Stimulated activated CD4-positive, alpha-beta T cell treated with anti-CD3 and anti-CD28 coated beads, TNF-alpha, amount 100 ng/mL, for 48 hours (primary cell): ENCODE measurements around the gene TEFM.
"Not testable (repeated sequence)": the region's sequence is repeated elsewhere in the genome, so short reads cannot be mapped to it uniquely, and the experiment has no call there.

Experiments
- DNase-seq, 3 donors: peaks; one replicate each; pipeline ENCODE4 v3.0.0-alpha.2; 2020; ENCODE audit warnings: low read depth in 3 of 3

Gene TEFM

DNA sequence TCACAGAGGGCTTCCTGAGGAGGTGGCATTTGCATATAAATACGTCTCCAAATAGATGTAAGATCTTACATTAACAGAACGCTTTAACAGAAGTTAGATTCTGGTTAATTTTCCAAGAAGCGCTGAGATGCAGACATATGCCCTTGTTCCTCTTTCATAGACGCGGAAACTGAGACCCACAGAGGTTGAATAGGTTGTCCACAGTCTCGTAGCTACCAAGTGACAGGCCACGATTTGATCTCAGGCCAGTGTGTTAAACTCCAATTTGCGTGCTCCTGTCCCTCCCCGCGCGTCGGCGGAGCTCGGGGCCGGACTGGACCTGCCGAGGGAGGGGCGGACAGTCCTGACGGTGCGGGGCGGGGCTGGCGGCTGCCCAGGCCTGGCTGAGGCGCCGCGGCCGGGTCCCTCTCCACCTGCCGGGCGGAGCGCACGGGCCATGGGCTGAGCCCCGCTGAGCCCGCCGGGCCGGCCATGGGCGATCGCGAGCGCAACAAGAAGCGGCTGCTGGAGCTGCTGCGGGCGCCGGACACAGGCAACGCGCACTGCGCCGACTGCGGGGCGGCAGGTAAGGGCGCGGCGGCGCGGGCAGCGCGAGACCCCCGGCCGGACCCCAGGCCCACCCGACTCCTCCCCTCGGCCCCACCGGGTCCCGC, 15.6 kb upstream of the TEFM start, which contains the start of gene ADAP2:
ADAP2 (plus strand) TSS at position 402 of the 653 bp plus-strand sequence; CDS start at position 472, 70 bp downstream.
- no peak for DNase-seq

DNA sequence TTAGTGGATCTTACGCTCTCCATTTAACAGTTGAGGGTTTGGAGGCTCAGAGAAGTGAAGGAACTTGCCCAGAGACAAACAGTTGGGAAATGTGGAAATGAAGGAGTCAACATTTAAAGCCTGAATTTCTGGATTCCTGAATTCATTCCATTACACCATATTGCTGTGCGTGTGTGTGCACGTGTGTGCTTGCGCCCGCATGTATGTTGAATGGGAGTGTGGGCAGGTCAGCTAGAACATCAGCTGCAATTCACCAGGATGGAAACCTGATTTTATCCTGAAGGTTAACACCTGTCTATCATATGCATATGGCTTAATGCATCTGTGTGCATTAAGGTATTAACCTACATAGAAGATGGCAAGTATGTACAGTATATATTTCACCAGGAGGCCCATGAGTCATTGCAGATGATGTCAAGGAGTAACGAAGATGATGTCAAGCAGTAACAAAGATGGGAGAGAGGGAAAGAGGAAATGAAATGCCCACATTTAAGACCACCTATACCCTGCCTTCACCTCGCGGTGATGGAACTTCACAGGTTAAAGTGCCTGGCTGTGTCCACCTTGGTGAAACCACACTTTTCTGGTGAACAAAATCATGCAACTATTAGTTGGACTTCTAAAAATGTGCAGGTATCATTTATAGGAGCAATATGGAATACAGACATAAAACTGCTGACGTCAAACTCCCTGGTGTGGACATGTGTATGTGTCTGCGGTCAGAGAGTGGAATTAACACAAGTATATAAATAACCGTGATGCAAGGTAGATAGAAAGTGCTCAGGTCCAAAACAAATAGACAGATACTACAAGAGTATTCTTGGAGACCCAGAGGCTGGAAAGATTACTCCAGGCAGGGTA, 14.9 kb upstream of the TEFM start:
- no peak for DNase-seq

DNA sequence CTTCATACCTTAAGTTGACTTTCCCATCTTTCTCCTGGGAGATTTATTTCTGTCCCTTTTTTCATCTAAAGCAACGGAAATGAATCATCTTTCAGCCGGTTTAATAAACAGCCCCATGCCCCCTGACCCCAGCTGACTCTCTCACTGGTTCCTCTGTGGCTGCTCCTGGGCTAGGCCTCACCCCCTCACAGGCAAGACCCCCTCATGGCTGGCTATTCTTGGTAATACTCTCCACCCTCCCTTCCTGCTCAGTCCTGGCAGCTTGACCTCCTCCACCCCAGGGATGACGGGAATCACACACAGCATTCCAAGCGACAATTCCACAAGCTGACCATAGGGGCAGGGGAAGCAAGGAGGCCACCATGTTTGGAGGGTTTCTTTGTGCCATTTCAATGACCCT, 14.2 kb upstream of the TEFM start:
- DNase-seq: no peak

DNA sequence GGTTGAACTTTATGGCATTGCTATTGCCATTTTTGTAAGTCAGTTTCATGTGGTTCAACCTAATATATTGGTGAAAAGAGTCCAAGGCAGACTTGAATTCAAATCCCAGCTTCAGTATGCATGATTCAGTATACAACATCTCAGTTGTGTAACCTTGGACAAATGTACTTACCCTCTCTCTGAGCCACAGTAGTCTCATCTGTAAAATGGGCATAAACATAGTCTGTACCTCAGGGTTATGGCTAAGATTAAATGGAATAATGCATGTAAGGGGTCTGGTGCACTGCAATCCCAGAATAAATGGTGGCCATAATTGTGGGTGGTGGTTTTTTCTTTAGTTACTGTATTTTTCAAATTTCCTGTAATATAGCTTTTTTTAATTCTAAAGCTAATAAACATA, 11.0 kb upstream of the TEFM start:
- no peak for DNase-seq

DNA sequence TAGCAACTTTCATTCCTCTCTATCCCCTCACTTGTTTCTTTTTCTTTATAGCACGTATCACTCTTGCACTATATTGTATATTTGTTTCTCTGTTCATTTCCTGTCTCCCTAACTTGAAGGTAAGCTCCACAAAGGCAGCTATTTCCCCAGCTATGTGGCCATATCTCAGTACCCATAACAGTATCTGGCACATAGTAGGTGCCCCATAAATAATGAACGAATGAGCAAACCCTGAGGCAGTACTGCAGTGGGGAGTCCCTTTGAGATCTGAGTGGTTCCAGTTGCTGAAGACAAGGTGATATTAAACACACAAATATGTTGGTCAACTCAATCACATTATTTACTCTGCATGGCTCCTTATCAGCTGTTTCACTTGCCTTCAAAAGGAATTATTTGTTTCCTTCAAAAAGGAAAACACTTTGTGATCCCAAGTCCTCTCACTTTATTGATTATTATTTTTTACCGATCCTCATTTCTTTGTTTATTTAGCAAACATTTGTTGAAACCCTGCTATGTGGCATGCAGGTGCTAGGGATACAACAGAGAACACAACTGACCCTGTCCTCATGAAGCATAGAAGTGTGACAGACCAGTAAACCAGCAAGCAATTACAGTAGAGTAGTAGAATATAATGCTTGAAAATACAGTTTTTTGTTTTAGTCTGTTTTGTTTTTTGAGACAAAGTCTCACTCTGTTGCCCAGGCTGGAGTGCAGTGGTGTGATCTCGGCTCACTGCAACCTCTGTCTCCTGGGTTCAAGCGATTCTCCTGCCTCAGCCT, 10.0 kb upstream of the TEFM start:
- DNase-seq: no peak

DNA sequence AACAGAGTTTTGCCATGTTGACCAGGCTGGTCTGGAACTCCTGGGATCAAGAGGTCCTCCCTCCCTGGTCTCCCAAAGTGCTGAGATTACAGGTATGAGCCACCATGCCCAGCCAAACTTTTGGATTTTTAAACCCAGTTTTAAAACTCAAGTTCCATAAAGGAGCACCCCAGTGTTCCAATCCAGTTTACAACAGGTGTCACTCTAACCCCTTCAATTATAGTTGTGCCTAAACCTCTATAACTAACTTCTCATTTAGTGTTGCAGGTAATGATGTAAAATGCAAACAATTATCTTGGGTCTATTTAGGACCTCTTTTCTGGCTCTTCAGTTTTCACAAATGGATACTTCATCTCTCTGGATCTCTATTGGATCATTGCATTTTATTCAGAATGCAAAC, 7.9 kb upstream of the TEFM start:
- DNase-seq: no peak

DNA sequence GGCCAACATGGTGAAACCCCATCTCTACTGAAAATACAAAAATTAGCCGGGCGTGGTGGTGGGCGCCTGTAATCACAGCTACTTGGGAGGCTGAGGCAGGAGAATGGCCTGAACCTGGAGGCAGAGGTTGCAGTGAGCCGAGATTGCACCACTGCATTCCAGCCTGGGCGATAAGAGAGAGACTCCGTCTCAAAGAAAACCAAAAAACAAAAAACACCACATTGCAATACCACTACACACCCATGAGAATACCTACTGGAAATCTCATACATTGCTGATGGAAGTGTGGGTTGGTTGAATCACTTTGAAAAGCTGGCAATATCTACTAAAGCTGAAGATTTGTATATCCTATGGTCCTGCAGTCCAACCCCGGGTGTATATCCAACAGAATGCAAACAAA, 4.1 kb upstream of the TEFM start:
- not testable (repeated sequence) for DNase-seq

DNA sequence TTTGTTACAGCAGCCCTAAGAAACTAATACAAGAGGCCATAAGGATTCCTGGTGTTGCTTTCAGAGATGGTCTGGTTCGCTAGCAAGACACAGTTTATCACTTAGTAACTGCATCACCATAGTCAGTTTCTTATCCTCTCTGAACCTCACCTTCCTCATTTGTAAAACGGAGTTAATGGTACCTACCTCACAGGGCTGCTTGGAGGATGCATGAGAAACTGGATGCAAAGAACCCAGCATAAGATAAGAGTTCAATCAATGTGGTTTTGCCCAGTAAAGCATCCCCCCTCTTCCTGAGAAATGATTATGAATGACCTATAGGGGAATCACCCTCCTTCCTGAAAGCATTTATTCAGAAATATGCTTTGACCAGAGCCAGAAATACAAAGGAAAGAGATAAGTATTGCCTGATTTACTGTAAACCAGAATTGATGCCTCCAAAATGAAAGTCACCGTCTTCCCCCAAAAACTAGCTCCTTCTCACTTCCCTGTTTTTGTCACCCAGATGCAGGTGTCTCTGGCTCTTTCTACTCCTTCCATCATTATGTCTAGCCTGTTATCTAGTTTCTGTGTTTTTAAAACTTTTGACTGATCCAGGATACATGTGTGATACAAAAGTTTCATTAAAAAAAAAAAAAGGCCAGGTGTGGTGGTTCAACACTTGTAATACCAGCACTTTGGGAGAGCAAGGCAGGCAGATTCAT, 2.8 kb upstream of the TEFM start:
- no peak for DNase-seq

DNA sequence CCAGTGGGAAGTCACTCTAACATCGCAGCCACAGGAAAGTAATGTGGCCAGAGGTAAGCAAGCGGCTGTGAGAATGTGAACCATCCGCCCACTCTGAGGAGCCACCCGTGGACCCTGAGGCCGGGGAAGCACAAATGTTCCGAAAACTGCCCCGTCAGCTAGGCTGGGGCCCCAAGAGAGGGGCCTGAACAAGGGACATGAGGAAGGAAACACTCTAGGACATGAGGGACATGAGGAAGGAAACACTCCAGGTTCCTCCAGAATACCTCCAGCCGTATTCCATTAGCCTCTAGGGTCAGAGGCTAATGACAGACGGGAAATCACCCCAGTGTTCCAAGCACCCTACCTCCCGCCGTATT, 317 bp downstream of the TEFM start:
- DNase-seq: no peak

DNA sequence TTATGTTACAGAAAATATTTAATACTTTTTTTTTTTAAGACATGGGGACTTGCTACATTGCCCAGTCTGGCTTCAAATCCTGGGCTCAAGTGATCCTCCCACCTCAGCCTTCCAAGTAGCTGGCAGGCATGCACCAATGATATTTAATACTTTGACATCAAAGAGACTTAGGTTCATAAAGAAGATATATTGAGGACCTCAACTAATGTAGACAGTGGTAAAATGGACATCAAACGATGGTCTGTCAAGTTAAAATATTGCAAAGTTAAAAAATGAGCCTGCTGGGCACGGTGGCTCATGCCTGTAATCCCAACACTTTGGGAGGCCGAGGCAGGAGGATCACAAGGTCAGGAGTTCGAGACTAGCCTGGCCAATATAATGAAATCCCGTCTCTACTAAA, 8.7 kb downstream of the TEFM start:
- DNase-seq: no peak

DNA sequence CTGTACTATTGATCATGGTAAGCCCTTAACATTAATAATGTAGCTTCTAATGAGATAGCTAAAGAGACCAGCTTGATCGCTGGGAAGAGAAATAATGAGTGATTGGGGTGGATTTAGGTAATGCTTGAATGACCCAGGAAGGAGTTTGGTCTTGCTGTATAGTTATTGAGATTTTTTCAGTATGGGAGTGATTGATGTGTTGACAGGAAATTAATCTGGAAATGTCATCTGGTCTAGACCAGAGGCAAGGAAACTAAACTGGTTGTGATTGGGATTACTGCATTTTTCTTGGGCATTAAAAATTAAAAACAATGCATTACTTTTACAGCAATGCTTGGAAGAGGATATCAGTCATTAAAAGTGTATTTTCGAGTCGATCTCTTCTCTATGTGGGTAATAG, 11.8 kb downstream of the TEFM start:
- no peak for DNase-seq

DNA sequence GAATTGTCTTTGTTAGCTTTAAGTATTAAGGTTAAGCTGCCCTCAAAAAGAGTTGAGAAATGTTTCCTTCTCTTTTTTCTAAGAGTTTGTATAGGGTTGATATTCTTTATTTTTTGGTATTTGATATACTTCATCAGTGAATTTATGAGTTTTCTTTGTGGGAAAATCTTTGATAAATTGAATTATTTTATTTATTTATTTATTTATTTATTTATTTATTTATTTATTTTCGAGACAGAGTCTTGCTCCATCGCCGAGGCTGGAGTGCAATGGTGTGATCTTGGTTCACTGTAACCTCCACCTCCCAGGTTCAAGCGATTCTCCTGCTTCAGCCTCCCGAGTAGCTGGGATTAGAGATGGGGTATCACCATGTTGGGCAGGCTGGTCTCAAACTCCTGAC, 19.9 kb downstream of the TEFM start:
- DNase-seq: no peak

DNA sequence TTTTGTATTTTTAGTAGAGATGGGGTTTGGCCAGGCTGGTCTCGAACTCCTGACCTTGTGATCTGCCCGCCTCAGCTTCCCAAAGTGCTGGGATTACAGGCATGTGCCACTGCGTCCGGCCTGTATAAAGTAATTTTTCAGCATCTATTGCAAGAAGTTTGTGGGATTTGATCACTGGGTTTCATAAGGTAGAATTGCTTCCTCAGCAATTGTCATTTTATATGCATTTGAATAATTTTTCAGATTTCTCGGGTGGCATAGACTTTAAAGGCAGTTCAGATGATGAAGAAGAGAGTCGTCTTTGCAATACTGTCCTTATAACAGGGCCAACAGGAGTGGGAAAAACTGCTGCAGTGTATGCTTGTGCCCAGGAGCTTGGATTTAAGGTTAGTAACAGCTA, 37.0 kb downstream of the TEFM start:
- no peak for DNase-seq

DNA sequence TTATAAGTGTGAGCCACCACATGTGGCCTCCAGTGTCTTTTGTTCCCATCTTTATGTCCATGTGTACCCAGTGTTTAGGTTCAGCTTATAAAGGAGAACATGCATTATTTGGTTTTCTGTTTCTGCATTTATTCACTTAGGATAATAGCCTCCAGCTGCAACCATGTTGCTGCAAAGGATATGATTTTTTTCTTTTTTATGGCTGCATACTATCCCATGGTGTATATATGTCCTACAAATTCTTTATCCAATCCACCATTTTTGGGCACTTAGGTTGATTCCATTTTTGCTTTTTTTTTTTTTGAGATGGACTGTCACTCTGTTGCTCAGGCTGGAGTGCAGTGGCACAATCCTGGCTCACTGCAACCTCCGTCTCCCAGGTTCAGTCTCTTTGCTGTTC, 41.4 kb downstream of the TEFM start:
- DNase-seq: no peak

DNA sequence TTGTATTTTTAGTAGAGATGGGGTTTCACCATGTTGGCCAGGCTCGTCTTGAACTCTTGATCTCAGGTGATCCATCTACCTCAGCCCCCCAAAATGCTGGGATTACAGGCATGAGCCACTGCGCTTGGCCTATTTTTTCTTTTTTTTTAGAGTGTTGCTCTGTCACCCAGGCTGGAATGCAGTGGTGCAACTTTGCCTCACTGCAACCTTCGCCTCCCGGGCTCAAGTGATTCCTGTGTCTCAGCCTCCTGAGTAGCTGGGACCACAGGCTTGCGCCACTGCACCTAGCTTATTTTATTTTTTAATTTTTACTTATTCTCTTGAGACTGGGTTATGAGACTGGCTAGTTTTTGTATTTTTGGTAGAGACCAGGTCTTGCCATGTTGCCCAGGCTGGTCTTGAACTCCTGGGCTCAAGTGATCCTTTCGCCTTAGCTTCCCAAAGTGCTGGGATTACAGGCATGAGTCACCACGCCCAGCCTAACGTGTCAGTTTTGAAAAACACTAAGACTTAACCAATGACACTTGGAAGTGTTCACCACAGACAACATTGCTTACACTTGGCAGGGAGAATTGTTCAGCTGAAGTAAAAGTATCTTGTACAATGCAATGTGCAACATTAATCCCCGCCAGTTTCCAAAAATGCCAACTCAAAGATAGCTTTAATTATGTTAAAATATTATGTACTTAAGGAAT, 47.3 kb downstream of the TEFM start:
- no peak for DNase-seq

DNA sequence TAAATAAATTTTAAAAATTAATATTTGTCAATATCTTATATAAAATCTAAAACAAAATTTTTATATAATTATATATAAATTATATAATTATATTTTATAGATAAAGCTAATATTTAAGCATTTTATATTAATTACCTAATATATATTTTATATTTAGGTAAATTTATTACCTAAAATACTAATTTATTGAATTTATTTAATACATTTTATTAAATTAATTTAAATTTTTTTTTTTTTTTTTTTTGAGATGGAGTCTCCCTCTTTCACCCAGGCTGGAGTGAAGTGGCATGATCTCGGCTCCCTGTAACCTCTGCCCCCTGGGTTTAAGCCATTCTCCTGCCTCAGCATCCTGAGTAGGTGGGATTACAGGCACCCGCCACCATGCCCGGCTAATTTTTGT, 51.9 kb downstream of the TEFM start:
- DNase-seq: no peak
